K562 treated with DMSO at 1 percent for 4 hours (cell line): ENCODE results near the gene PRPS2. TPM values are rescaled to one million over a fixed set of nuclear protein-coding genes. Genes with fewer than 3 reads are reported as not detected.

Experiments used
- total RNA-seq: library from RNA; unstranded; fragments of 300-600 nt; gene quantifications from 2 replicates; pipeline ENCODE4 v1.2.3, GENCODE V29; 2022; ENCODE audit not compliant: insufficient read depth

Gene PRPS2
- 14.0 and 24.5 TPM in 2 replicates for total RNA-seq

DNA sequence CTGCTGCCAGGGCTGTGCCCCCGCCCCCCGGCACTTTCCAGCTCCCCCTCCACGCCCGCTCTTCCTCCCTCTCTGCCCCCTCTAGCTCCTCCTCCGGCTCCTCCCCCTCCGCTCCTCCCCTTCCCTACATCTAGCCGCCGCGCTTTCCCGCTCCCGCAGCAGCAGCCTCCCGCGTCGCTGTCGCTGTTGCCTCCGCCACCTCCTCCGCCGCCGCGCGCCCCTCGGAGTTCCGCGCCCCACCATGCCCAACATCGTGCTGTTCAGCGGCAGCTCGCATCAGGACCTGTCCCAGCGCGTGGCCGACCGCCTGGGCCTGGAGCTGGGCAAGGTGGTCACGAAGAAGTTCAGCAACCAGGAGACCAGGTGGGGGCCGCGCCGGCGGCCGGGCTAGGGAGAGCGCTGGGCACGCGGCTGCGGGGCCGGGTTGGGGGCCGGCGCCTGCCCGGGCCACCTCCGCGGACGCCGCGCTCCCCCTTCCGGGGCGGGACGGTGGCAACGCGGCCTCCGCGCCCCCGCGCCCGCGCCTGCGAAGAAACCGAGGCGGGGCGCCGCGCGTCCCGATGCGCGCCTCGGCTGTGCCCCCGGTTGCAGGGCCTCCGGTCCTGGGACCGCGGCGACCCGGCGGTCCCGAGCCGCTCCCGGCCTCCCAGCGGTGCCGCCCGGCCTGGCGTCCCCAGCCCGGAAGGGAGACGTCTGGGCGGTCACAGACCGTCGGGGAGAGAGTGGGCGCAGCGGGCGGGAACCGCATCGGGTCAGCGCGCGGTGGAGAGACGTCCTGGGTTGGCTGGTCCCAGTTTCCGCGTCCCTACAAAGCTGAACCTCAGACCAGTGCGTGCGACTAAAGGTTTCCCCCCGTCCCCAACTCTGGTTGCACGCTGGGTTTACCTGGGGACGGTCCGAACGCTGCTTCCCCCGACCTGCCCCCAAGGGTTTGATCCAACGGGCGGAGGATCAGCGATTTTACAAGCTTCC lies at the start of gene PRPS2:
TSS of gene PRPS2 (plus strand) at position 156 of the 972 bp plus-strand sequence. CDS start at position 242, 86 bp downstream.

DNA sequence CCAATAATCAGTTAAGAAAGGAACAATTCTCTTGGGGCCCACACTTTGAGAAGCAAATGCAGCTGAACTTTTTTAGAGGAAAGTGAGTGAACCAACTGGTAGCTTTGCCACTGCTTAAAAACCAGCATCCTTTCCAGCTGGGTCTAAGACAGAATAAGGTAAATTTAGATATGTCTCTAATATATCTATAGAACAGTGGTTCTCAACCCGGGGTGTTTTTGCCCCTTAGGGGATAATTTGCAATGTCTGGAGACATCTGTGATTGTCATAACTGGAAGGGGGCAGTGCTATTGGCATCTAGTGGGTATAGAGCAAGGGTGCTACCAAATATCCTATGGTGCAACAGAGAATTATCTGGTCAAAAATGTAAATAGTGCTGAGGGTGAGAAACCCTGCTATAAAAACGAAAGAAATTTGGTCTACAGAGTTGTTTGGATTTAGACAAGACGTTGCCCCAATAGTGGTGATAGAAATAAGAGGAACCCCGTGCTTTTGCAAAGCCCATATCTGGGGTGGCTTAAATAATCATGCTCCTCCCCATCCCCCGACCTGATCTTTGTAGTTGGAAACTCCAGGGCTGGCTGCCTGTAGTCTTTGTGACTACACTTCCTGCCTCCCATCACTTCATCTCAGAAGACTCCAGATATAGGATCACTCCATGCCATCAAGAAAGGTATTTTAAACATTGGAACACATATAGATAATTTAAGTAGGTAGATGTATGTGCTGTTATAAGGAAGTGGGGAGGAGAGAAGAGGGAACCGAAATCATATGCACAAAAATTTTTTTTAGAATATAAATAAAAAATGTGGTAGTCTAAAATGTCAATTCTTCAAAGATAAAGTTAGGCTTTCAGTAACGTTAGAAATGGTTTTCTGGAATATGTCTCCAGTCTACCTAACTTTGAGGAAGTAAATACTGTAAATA lies 75.5 kb downstream of the PRPS2 start, which contains the start of gene TLR7:
TSS of gene TLR7 (plus strand) at position 622 of the 927 bp plus-strand sequence. CDS start 507 bp downstream, outside the sequence.

Other genes with a start within 250 kb of the PRPS2 start
- 0.18 TPM in 1 of 2 replicates, not detected in the other for gene TLR7, start 75.7 kb downstream of the PRPS2 start, total RNA-seq
- gene TLR8, start 115.2 kb downstream of the PRPS2 start, total RNA-seq: not detected in 2 replicates
- gene TMSB4X, start 183.7 kb downstream of the PRPS2 start, total RNA-seq: 3,453 and 3,711 TPM in 2 replicates